ENCODE results near the gene POLR2B.
"Not testable (repeated sequence)": the region's sequence is repeated elsewhere in the genome, so short reads cannot be mapped to it uniquely, and the experiment has no call there.

Gene POLR2B

GRCh38 chr4:56978750-56979303 lies at the start of gene POLR2B:
Gene POLR2B, plus strand, starts transcription at chr4:56978896. Its CDS starts 90 bp downstream, at chr4:56978986.
- peak; percentile 92 for DNase-seq

GRCh38 chr4:56930638-56931037 lies 48.1 kb upstream of the POLR2B start:
- no peak for DNase-seq

- DNase-seq = no peak
These were observed 46.8 kb upstream of the POLR2B start for GRCh38 chr4:56931924-56932323.

- DNase-seq = no peak
These were observed 41.4 kb upstream of the POLR2B start for GRCh38 chr4:56937262-56937661.

GRCh38 chr4:56939826-56940225 lies 38.9 kb upstream of the POLR2B start:
- not testable (repeated sequence) for DNase-seq

GRCh38 chr4:56940403-56940802 lies 38.3 kb upstream of the POLR2B start:
- DNase-seq = no peak

- no peak for DNase-seq
These were observed 37.7 kb upstream of the POLR2B start for GRCh38 chr4:56940971-56941370.

GRCh38 chr4:56941403-56941802 lies 37.3 kb upstream of the POLR2B start:
- no peak for DNase-seq

- DNase-seq = no peak
These were observed 24.8 kb upstream of the POLR2B start for GRCh38 chr4:56953680-56954520.

GRCh38 chr4:56958111-56958517 lies 20.6 kb upstream of the POLR2B start:
- DNase-seq = no peak

GRCh38 chr4:56959100-56959499 lies 19.6 kb upstream of the POLR2B start:
- DNase-seq = no peak

- DNase-seq = no peak
These were observed 17.6 kb upstream of the POLR2B start for GRCh38 chr4:56961107-56961500.

GRCh38 chr4:56971383-56971782 lies 7.3 kb upstream of the POLR2B start:
- DNase-seq = no peak

GRCh38 chr4:56972389-56972788 lies 6.3 kb upstream of the POLR2B start:
- no peak for DNase-seq

GRCh38 chr4:56972809-56973208 lies 5.9 kb upstream of the POLR2B start:
- no peak for DNase-seq

GRCh38 chr4:56973336-56973735 lies 5.4 kb upstream of the POLR2B start:
- DNase-seq = no peak

- no peak for DNase-seq
These were observed 2.3 kb upstream of the POLR2B start for GRCh38 chr4:56976283-56976836.

GRCh38 chr4:56976837-56977320 lies 1.8 kb upstream of the POLR2B start:
- DNase-seq = peak; percentile 26

GRCh38 chr4:56977321-56978012 lies 1.2 kb upstream of the POLR2B start, which contains the start of gene NOA1:
Gene NOA1, minus strand, starts transcription at chr4:56977606. Its CDS starts 21 bp downstream, at chr4:56977585.
- DNase-seq = peak; percentile 99

GRCh38 chr4:56979421-56980072 lies 851 bp downstream of the POLR2B start:
- DNase-seq = peak; percentile 41

GRCh38 chr4:56981795-56982201 lies 3.1 kb downstream of the POLR2B start:
- DNase-seq = no peak

- DNase-seq = no peak
These were observed 7.5 kb downstream of the POLR2B start for GRCh38 chr4:56986192-56986591.

- no peak for DNase-seq
These were observed 8.3 kb downstream of the POLR2B start for GRCh38 chr4:56986952-56987351.
